ENCODE measurements around the gene ARMCX5. TPM values are rescaled to one million over a fixed set of nuclear protein-coding genes. Genes with fewer than 3 reads are reported as not detected.

Gene ARMCX5
- total and polyA plus RNA-seq, 10 of the 15 experiments (the other 5 are each of a cell fraction or from before 2014, with no cell fraction given) = 6.5 to 13.7 (median 9.9) TPM

- TF ChIP-seq ZBTB11 (CRISPR knock-in tag; IDR thresholded peaks at IDR 0.05) = no peak
- no peak for TF ChIP-seq RELA (IDR thresholded peaks at IDR 0.05; ENCODE audit: borderline replicate concordance, partially characterized antibody)
Measured at GRCh38 chrX:102606115-102606514, 6.8 kb downstream of the ARMCX5 start (continued).

DNA sequence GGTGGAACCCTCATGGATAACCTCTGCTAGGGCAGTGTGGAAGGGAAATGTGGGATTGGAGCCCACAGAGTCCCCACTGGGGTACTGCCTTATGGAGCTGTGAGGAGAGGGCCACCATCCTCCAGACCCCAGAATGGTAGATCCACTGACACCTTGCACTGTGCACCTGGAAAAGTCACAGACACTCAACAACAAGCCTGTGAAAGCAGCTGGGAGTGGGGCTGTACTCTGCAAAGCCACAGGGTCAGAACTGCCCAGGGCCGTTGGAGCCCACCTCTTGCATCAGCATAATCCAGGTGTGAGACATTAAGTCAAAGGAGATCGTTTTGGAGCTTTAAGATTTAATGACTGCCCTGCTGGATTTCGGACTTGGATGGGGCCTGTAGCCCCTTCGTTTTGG is 11.6 kb downstream of the ARMCX5 start:
- no peaks in the 10 kb centered on the region for H3K79me2 ChIP-seq (ENCODE audit: control insufficient read depth, insufficient read depth, low read length)

More for the DNA sequence above, 11.6 kb downstream of the ARMCX5 start:
- SMC1A ChIA-PET (ENCODE audit: uncharacterized antibody, unreplicated experiment) = interaction anchor here (2.5 kb wide), 1 partner anchor 11 kb away, joined by 6 read pairs; the partner anchor contains the start of gene ARMCX5
- RAD21 ChIA-PET (ENCODE audit: unreplicated experiment) = no interaction called here
- no peak for DNase-seq (ENCODE audit: low read depth, low spot score)
- Histone ChIP-seq H3K4me1 (ENCODE audit: control insufficient read depth, insufficient read depth, low read length) (no peaks in the 10 kb centered on the region), H3K4me2 (ENCODE audit: control insufficient read depth, insufficient read depth) (no peak overlapping the region), H3K4me3 (no peak overlapping the region), H3K27ac (ENCODE audit: control insufficient read depth, insufficient read depth) (no peak overlapping the region), H3K9ac (ENCODE audit: control insufficient read depth, insufficient read depth, low read length) (no peak overlapping the region), H3K27me3 (replicated peaks in 1 of 2; ENCODE audit: control insufficient read depth in 2 of 2, insufficient read depth in 2 of 2, low read length in 1 of 2) (no peaks in the 10 kb centered on the region), H3K36me3 (ENCODE audit: control insufficient read depth in 2 of 2, insufficient read depth in 2 of 2, low read length in 1 of 2) (no peaks in the 10 kb centered on the region), H3K9me3 (replicated peaks; ENCODE audit: control insufficient read depth, insufficient read depth, low read length) (no peaks in the 10 kb centered on the region; the same call in 2 of the 3 replicates), H2AFZ (ENCODE audit: control insufficient read depth, low read depth, low read length) (no peak overlapping the region), H4K20me1 (ENCODE audit: control insufficient read depth, insufficient read depth) (no peaks in the 10 kb centered on the region)
- intact Hi-C loops (cut with micrococcal nuclease; ENCODE audit: unreplicated experiment) = no loop called here
- no peak for TF ChIP-seq BMI1 (IDR thresholded peaks at IDR 0.05; ENCODE audit: borderline replicate concordance)
- no peak for TF ChIP-seq ZBED1 (IDR thresholded peaks at IDR 0.05; ENCODE audit: borderline replicate concordance)
- no peak for TF ChIP-seq KDM1A (IDR thresholded peaks at IDR 0.05; ENCODE audit: borderline replicate concordance)
- TF ChIP-seq CTCF (IDR thresholded peaks at IDR 0.05 in 2 of 3, conservative IDR thresholded peaks at IDR 0.05 in 1 of 3; ENCODE audit: control insufficient read depth in 2 of 3, extremely low read depth in 1 of 3, insufficient read depth in 1 of 3, low read depth in 3 of 3, low read length in 3 of 3) = no peak
- TF ChIP-seq TCF12 (IDR thresholded peaks at IDR 0.05; ENCODE audit: low read depth, low read length) = no peak
- TF ChIP-seq NBN (IDR thresholded peaks at IDR 0.05) = no peak
- no peak for TF ChIP-seq CHD2 (IDR thresholded peaks at IDR 0.05; ENCODE audit: borderline replicate concordance, low read depth, low read length)
- no peak for TF ChIP-seq ZSCAN29 (IDR thresholded peaks at IDR 0.05)
- no peak for TF ChIP-seq SMARCA5 (IDR thresholded peaks at IDR 0.05)
- no peak for TF ChIP-seq BRCA1 (IDR thresholded peaks at IDR 0.05; ENCODE audit: low read depth, low read length)
- no peak for TF ChIP-seq ZNF207 (IDR thresholded peaks at IDR 0.05; ENCODE audit: borderline replicate concordance)
- TF ChIP-seq NFXL1 (IDR thresholded peaks at IDR 0.05; ENCODE audit: borderline replicate concordance) = no peak
- no peak for TF ChIP-seq ESRRA (IDR thresholded peaks at IDR 0.05; ENCODE audit: low read length)
- TF ChIP-seq BCL11A (IDR thresholded peaks at IDR 0.05; ENCODE audit: low read depth, low read length) = no peak
- no peak for TF ChIP-seq RELA (IDR thresholded peaks at IDR 0.05; ENCODE audit: borderline replicate concordance, partially characterized antibody)
- no peak for TF ChIP-seq HDAC2 (IDR thresholded peaks at IDR 0.05)
- no peak for TF ChIP-seq IKZF1 (conservative IDR thresholded peaks at IDR 0.05)
- TF ChIP-seq PAX5 (IDR thresholded peaks at IDR 0.05; ENCODE audit: borderline replicate concordance, low read depth, low read length) = no peak
- WGBS (ENCODE audit: insufficient coverage, insufficient replicate concordance, low lambda C conversion rate, missing lambda C conversion rate) = 39% methylated on average over 4 of the region's 4 CpGs
- FAIRE-seq = no peak
- POLR2A ChIA-PET = no interaction called here
- in situ Hi-C loops (cut with MboI) = no loop called here
- CTCF ChIA-PET = no interaction called here
- BruUV-seq (replicated peaks) = no TSS peak
- no peak for ATAC-seq

All from GM12878 (cell line).